PC-3 (cell line): ENCODE data around the gene TPCN2.

Experiments
- CTCF ChIP-seq: fragments of 300-600 bp; sonication (generic); conservative IDR thresholded peaks from 2 replicates; pipeline ENCODE4 v1.5.1; 2017; ENCODE audit warnings: antibody characterized with exemption, low read depth, mild to moderate bottlenecking, low read length
- EZH2 ChIP-seq: fragments of 300-600 bp; sonication (generic); IDR thresholded peaks from one replicate; pipeline ENCODE4 v1.6.1; 2017; ENCODE audit warnings: antibody characterized with exemption, mild to moderate bottlenecking, low read length; ENCODE audit not compliant: unreplicated experiment
- EZH2phosphoT487 ChIP-seq: fragments of 300-600 bp; sonication (generic); IDR thresholded peaks from 2 replicates; pipeline ENCODE4 v1.6.1; 2018; ENCODE audit warnings: mild to moderate bottlenecking, antibody characterized with exemption, low read length, borderline replicate concordance

- TF ChIP-seq CTCF (no peak), EZH2 (no peak), EZH2phosphoT487 (no peak)
These were observed 42.9 kb upstream of the TPCN2 start for GRCh38 chr11:69005631-69006368.
